HFF-Myc (cell line): ENCODE measurements around the gene ADISSP.
"Not testable (repeated sequence)": the region's sequence is repeated elsewhere in the genome, so short reads cannot be mapped to it uniquely, and the experiment has no call there.

Experiments
- DNase-seq: peaks from one replicate; pipeline ENCODE4 v3.0.0-alpha.2; 2011; ENCODE audit warnings: low read depth; ENCODE audit errors: extremely low read depth
- H3K4me3 ChIP-seq: replicated peaks from 2 replicates; pipeline ENCODE4 v1.5.1; 2011; ENCODE audit warnings: low read depth, mild to moderate bottlenecking, control low read depth, low read length
- TF ChIP-seq, protein P1 (sequence below): IDR thresholded peaks from 2 replicates; pipeline ENCODE4 v1.5.1; 2012; ENCODE audit warnings: mild to moderate bottlenecking, low read depth, low read length, control low read depth; ENCODE audit errors: missing control alignments

Gene ADISSP

DNA sequence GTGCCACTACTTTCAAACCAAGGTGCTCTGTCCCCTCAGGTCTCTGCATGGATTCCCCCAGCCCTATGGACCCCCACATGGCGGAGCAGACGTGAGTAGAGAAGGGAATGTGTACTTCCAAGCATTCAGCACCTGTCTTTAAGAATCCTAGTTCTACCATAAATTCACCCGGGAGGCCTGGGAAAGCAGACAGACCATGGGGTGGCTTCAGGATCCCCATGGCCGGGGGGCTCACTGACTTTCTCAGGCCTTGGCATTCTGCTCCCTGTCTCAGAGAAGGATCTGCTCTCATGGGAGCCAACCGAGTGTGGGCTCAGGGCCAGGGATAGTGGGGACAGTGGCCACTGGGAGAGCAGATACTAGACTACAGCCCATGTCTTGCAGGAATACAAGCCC is 30.8 kb upstream of the ADISSP start:
- H3K4me3 ChIP-seq, result peak overlapping the region; percentile 94
- TF ChIP-seq, protein P1, sequence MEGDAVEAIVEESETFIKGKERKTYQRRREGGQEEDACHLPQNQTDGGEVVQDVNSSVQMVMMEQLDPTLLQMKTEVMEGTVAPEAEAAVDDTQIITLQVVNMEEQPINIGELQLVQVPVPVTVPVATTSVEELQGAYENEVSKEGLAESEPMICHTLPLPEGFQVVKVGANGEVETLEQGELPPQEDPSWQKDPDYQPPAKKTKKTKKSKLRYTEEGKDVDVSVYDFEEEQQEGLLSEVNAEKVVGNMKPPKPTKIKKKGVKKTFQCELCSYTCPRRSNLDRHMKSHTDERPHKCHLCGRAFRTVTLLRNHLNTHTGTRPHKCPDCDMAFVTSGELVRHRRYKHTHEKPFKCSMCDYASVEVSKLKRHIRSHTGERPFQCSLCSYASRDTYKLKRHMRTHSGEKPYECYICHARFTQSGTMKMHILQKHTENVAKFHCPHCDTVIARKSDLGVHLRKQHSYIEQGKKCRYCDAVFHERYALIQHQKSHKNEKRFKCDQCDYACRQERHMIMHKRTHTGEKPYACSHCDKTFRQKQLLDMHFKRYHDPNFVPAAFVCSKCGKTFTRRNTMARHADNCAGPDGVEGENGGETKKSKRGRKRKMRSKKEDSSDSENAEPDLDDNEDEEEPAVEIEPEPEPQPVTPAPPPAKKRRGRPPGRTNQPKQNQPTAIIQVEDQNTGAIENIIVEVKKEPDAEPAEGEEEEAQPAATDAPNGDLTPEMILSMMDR, result no peak
- DNase-seq, result no peak

DNA sequence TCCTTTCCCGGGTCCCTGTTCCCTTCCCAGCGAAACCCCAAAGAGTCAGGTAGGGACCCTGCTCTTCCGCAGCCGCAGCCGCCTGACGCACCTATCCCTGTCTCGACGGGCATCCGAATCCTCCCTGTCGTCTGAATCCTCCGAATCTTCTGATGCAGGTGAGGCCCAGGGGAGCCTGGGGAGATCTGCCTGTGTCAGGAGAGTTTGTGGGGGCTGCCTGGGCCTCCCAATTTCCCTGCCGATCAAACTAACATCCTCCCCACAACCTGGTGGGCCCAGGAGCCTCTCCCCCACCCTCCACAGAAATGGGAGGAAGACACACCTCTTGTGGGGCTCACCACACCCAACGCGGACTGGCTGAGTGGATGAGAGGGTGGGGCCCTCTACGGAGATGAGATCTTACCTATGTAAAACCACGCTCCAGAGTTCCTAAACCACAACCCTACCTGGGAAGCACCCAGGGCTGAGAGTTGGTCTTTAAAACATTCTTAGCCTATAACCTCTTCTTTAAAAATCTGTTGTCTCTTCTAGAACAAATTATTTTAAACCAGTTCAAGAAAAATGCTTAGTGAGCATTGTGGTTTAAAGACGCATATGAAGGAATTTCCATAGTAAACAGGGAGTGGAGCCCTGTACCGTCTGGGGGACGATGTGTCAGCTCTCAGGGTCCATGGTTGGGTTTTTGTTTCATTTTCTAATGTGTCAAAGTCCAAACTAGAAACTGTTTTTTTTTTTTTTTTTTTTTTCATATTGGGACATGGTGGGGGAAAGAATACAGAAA is 30.2 kb upstream of the ADISSP start:
- H3K4me3 ChIP-seq, result peak overlapping the region; percentile 94
- no peak for DNase-seq
- TF ChIP-seq, protein P1, result no peak

DNA sequence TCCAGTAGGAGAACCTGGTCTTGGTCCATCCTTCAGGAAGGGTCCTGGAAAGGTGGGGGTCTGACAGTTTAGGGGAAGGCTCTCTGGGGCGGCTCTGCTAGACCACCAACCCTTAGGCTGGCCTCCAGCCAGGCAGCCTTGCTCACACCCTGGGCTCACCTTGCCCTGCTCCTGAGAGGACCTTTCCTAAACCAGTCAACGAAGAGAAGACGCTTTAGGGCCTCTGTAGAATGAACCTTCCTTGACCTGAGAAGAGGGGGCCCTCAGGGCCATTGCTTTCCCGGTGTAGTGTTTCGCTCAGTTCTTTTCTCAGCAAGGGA is 29.6 kb upstream of the ADISSP start:
- TF ChIP-seq, protein P1, result no peak
- no peak for DNase-seq
- peak overlapping the region; percentile 94 for H3K4me3 ChIP-seq

DNA sequence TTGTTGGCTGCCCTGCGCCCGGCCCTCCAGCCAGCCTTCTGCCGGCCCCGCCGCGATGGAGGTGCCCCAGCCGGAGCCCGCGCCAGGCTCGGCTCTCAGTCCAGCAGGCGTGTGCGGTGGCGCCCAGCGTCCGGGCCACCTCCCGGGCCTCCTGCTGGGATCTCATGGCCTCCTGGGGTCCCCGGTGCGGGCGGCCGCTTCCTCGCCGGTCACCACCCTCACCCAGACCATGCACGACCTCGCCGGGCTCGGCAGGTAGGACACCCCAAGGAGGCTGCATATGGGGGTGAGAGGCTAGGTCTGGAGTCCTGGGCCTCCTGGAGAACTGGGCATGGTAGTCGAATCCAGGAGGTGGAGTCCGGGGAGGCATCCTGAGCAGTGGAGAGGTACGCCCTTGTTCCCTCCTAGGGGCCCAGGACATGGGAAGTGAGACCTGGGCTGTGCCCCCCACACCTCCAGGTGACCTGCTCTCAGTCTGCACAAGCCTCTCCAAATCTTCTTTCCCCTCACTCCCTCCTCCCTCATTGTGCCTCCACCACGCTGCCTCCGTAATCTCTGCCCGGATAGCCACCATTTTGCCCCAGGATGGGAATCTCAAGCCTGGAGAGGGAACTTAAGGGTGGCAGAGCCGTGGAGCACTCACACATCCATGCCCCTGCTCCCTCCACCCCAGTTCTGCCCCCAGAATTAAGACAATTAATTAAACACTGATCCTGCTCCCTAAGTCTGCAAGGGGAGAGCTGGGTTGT is 29.1 kb upstream of the ADISSP start:
- TF ChIP-seq, protein P1, result no peak
- H3K4me3 ChIP-seq, result peak overlapping the region; percentile 94
- DNase-seq, result no peak

DNA sequence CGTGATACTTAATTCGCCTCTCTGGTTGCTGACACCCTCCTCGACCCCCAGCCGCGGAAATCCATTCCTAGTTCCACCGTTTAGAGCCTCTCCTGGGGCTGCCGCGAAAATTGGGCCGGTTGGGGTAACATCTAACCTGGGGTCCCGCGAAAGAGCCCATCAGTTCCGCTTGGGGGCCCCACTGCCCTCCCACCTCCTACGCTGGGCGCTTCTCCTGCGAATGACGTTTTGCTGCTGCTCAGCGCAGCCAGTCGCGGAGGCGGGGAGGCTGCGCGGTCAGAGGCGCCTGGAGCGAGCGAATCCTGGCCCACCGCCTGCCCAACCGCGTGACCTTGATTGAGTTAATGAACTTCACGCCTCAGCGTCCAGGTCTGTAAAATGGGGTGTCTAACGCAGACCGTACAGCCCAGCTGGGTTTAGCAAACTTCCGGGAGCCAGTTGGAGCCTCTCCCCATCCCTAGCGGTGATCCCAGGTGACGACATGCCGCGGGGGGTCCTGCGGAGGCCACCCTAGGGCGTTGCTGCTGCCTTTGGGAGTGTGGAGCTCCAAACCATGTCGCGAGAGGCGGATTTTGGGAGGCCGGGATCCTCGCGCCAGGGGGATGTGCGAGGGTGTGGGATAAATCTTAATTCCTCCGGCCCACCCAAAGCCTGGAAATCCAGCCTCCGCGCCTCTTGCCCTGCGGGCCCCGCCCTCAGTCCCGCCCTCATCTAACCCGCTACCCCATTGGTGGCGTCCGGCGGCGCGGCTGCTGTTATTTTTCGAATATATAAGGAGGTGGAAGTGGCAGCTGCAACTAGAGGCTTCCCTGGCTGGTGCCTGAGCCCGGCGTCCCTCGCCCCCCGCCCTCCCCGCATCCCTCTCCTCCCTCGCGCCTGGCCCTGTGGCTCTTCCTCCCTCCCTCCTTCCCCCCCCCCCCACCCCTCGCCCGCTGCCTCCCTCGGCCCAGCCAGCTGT is 28.2 kb upstream of the ADISSP start, which contains the start of gene CDC25B:
Gene CDC25B (plus strand): TSS at position 800 of the 958 bp plus-strand sequence. CDS start 222 bp downstream, outside the sequence.
- H3K4me3 ChIP-seq, result peak within 1 kb of the TSS; percentile 94
- TF ChIP-seq, protein P1, result peak; percentile 24
- DNase-seq, result peak; percentile 72

DNA sequence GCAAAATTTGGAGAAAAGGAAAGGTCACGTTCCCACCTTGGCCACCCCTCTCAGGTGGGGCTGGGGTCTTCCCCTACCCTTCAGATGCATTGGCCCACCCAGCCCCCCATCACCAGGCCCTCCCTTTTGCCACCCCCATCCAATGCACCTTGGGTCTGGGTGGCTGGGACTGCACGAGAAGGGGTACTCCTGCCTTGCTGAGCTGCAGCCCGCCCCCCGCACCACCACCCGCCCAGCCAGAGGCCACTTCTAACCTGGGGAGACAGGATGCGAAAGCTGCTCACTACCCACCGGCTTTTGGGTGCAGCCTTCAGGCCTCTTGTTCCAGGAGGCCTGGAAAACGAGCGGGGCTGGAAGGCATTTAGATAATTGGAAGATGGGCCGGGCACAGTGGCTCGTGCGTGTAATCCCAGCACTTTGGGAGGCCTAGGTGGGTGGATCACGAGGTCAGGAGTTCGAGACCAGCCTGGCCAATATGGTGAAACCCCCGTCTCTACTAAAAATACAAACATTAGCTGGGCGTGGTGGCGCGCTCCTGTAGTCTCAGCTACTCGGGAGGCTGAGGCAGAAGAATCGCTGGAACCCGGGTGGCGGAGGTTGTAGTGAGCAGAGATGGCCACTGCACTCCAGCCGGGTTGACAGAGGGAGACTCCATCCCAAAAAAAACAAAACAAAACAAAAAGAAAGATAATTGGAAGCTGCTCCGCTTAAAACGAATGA is 27.3 kb upstream of the ADISSP start:
- no peak for DNase-seq
- TF ChIP-seq, protein P1, result no peak
- peak overlapping the region; percentile 94 for H3K4me3 ChIP-seq

DNA sequence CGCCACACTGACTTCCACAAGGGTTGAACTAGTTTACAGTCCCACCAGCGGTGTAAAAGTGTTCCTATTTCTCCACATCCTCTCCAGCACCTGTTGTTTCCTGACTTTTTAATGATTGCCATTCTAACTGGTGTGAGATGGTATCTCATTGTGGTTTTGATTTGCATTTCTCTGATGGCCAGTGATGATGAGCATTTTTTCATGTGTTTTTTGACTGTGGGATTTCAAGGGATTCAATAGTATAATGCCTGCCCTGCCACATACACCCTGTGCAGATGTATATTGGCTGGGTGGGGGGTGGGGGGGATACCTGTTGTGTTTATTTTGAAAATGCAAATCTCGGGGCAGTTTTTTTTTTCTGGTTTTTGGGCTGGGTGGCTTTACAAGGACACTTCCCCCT is 26.6 kb upstream of the ADISSP start:
- DNase-seq, H3K4me3 ChIP-seq: not testable (repeated sequence)

DNA sequence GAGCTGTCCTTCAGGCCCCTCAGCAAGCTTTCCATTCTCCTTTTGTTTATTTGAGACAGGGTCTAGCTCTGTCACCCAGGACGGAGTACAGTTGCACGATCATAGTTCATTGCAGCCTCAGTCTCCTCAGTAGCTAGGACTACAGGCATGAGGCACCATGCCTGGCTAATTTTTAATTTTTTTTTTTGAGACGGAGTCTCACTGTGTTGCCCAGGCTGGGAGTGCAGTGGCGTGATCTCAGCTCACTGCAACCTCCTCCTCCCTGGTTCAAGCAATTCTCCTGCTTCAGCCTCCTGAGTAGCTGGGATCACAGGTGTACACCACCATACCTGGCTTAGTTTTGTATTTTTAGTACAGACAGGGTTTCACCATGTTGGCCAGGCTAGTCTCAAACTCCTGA is 21.6 kb upstream of the ADISSP start:
- not testable (repeated sequence) for DNase-seq, H3K4me3 ChIP-seq
